ENCODE data around the gene CEP164.

DNA sequence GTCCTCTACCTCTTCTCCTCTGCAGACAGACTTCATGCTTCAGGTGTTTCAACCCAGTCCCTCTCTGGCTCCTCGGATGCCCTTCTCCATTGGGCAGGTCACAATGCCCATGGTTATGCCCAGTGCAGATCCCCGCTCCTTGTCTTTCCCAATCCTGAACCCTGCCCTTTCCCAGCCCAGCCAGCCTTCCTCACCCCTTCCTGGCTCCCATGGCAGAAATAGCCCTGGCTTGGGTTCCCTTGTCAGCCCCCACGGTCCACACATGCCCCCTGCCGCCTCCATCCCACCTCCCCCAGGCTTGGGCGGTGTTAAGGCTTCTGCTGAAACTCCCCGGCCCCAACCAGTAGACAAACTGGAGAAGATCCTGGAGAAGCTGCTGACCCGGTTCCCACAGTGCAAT lies 45.8 kb upstream of the CEP164 start:
- TF ChIP-seq GATA2 (IDR thresholded peaks at IDR 0.05; ENCODE audit: low read depth, low read length): no peak
- no peak for TF ChIP-seq GATA3 (IDR thresholded peaks at IDR 0.05; ENCODE audit: low read depth, low read length)

All from SH-SY5Y (cell line).